K562 (cell line): ENCODE measurements around the gene TACC3. TPM values are rescaled to one million over a fixed set of nuclear protein-coding genes. Genes with fewer than 3 reads are reported as not detected.

Experiments used
- BACH1 ChIP-seq: fragments of 200-800 bp; sonication (Bioruptor generic); IDR thresholded peaks from 2 replicates; pipeline ENCODE4 v1.6.1; 2016; ENCODE audit warnings: missing genetic modification characterization, missing compliant biosample characterization
- BRD4 ChIP-seq: fragments of 200-600 bp; sonication (generic); IDR thresholded peaks from 2 replicates; pipeline ENCODE4 v1.6.1; 2017; ENCODE audit warnings: inconsistent platforms
- CTBP1 ChIP-seq: fragments of 450-650 bp; IDR thresholded peaks from 2 replicates; pipeline ENCODE4 v1.6.1; 2016; ENCODE audit warnings: borderline replicate concordance
- MTF1 ChIP-seq: fragments of 250-450 bp; sonication (Bioruptor Pico); IDR thresholded peaks from 2 replicates; pipeline ENCODE4 v1.9.0; 2021; ENCODE audit warnings: moderate library complexity, mild to moderate bottlenecking, inconsistent platforms, borderline replicate concordance
- NFIC ChIP-seq: fragments of 450-650 bp; IDR thresholded peaks from 2 replicates; pipeline ENCODE4 v1.6.1; 2017; ENCODE audit warnings: mild to moderate bottlenecking, inconsistent platforms
- SAFB2 ChIP-seq: fragments of 200-400 bp; formaldehyde crosslinking; IDR thresholded peaks from 2 replicates; pipeline ENCODE4 v1.6.1; 2018; ENCODE audit warnings: borderline replicate concordance, low read length, low read depth, moderate library complexity; ENCODE audit not compliant: severe bottlenecking
- ZSCAN32 ChIP-seq: fragments of 450-650 bp; formaldehyde crosslinking; IDR thresholded peaks from 2 replicates; pipeline ENCODE4 v1.4.0; 2020; ENCODE audit warnings: mild to moderate bottlenecking, moderate library complexity
- polyA plus RNA-seq, 8 experiments: library from polyadenylated mRNA; depleted of rRNA in 4 of 8; stranded (reverse) in 5 of 8; unstranded in 3 of 8; fragments of >200 nt; fragmentation: Nextera tagmentation in 2 of 8; fragmentation: Illumina TruSeq in 1 of 8; extraction: Ambion mirVana in 2 of 8; extraction: Trizol in 1 of 8; gene quantifications; 2 replicates each; pipeline versions ENCODE4 v1.2.1 to v1.2.3, GENCODE V29; 2011 to 2014; ENCODE audit warnings: inconsistent platforms in 1 of 8, missing spikeins in 1 of 8
- total RNA-seq, 7 experiments: library from RNA; depleted of rRNA in 6 of 7; stranded (reverse); fragments of >200 nt in 6 of 7; fragmentation: Illumina TruSeq in 2 of 7; extraction: Trizol in 2 of 7; gene quantifications; 2 replicates each; pipeline versions ENCODE4 v1.2.1 to v1.2.3, GENCODE V29; 2011 to 2021; ENCODE audit warnings: low replicate concordance in 1 of 7
- TF ChIP-seq, protein P1 (sequence below), 3 experiments: IDR thresholded peaks in 2 of 3; conservative IDR thresholded peaks in 1 of 3; 2 replicates each; pipeline ENCODE4 v1.5.1; 2011 to 2012; ENCODE audit warnings: low read length in 3 of 3, mild to moderate bottlenecking in 3 of 3, control low read depth in 2 of 3, improper control_type of control experiment in 1 of 3, inconsistent platforms in 1 of 3, low read depth in 1 of 3, mixed read lengths in 1 of 3, moderate library complexity in 1 of 3; ENCODE audit not compliant: insufficient read depth in 2 of 3
- TF ChIP-seq, protein P2 (sequence below): sonication (generic); formaldehyde crosslinking; IDR thresholded peaks from 2 replicates; pipeline ENCODE4 v1.4.0; 2020; ENCODE audit warnings: mild to moderate bottlenecking, missing genetic modification reagents
- TF ChIP-seq, protein P3 (sequence below): fragments of 450-650 bp; formaldehyde crosslinking; IDR thresholded peaks from 2 replicates; pipeline ENCODE4 v1.4.0; 2020; ENCODE audit warnings: mild to moderate bottlenecking, moderate library complexity
- TF ChIP-seq, protein P4 (sequence below): IDR thresholded peaks from 2 replicates; pipeline ENCODE4 v1.6.1; 2011; ENCODE audit warnings: borderline replicate concordance, low read depth, mild to moderate bottlenecking, moderate library complexity, low read length; ENCODE audit not compliant: insufficient read depth, poor library complexity, severe bottlenecking
- TF ChIP-seq, protein P5 (sequence below), 3 experiments: fragments of 200-800 bp in 1 of 3; sonication (Bioruptor generic) in 1 of 3; sonication (generic) in 1 of 3; formaldehyde crosslinking in 1 of 3; IDR thresholded peaks; 2 replicates each; pipeline versions ENCODE4 v1.6.1 to v1.8.0; 2016 to 2022; ENCODE audit warnings: mild to moderate bottlenecking in 2 of 3, missing compliant biosample characterization in 2 of 3, missing genetic modification characterization in 2 of 3, missing genetic modification reagents in 1 of 3

TACC3 gene
- total and polyA plus RNA-seq, 9 of the 15 experiments (the other 6 are each of a cell fraction or from before 2014, with no cell fraction given), result 1.9 to 122 (median 55.6) TPM

DNA sequence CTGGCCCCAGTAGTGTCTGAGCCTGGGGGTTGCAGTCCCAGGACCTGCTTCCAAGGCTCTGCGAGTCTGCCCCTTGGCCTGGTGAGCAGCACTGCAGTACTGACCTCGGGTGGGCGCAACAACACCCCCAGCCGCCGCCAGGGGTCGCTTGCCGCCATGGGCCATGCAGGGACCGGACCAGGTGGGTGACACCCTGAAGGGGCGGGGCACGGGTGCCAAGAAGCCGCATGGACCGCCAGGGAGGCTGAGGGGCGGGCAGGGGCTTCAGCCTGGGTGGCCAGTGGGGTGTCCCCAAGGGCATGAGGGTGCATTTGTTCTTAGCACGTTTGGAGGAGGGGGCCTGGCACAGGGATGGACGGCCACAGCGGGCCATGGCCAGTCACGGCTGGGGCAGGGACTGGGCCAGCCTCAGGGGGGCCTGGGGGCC, 25.0 kb downstream of the TACC3 start (continued):
- TF ChIP-seq, protein P1, sequence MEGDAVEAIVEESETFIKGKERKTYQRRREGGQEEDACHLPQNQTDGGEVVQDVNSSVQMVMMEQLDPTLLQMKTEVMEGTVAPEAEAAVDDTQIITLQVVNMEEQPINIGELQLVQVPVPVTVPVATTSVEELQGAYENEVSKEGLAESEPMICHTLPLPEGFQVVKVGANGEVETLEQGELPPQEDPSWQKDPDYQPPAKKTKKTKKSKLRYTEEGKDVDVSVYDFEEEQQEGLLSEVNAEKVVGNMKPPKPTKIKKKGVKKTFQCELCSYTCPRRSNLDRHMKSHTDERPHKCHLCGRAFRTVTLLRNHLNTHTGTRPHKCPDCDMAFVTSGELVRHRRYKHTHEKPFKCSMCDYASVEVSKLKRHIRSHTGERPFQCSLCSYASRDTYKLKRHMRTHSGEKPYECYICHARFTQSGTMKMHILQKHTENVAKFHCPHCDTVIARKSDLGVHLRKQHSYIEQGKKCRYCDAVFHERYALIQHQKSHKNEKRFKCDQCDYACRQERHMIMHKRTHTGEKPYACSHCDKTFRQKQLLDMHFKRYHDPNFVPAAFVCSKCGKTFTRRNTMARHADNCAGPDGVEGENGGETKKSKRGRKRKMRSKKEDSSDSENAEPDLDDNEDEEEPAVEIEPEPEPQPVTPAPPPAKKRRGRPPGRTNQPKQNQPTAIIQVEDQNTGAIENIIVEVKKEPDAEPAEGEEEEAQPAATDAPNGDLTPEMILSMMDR (IDR thresholded peaks at IDR 0.05 in 2 of 3, conservative IDR thresholded peaks at IDR 0.05 in 1 of 3; ENCODE audit: insufficient read depth in 2 of 3, low read depth in 1 of 3, low read length in 3 of 3), result peak; percentile 89 to 99 (median 94)
- TF ChIP-seq BACH1 (tag) (no peak), CTBP1 (peak; percentile 38; the same call in 1 of the 2 replicates), MTF1 (no peak), BRD4 (no peak), NFIC (no peak), SAFB2 (no peak), ZSCAN32 (CRISPR knock-in tag) (no peak)
- TF ChIP-seq, protein P2, sequence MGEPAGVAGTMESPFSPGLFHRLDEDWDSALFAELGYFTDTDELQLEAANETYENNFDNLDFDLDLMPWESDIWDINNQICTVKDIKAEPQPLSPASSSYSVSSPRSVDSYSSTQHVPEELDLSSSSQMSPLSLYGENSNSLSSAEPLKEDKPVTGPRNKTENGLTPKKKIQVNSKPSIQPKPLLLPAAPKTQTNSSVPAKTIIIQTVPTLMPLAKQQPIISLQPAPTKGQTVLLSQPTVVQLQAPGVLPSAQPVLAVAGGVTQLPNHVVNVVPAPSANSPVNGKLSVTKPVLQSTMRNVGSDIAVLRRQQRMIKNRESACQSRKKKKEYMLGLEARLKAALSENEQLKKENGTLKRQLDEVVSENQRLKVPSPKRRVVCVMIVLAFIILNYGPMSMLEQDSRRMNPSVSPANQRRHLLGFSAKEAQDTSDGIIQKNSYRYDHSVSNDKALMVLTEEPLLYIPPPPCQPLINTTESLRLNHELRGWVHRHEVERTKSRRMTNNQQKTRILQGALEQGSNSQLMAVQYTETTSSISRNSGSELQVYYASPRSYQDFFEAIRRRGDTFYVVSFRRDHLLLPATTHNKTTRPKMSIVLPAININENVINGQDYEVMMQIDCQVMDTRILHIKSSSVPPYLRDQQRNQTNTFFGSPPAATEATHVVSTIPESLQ, result no peak
- TF ChIP-seq, protein P3, sequence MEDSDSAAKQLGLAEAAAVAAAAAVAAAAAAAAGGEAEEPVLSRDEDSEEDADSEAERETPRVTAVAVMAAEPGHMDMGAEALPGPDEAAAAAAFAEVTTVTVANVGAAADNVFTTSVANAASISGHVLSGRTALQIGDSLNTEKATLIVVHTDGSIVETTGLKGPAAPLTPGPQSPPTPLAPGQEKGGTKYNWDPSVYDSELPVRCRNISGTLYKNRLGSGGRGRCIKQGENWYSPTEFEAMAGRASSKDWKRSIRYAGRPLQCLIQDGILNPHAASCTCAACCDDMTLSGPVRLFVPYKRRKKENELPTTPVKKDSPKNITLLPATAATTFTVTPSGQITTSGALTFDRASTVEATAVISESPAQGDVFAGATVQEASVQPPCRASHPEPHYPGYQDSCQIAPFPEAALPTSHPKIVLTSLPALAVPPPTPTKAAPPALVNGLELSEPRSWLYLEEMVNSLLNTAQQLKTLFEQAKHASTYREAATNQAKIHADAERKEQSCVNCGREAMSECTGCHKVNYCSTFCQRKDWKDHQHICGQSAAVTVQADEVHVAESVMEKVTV (CRISPR knock-in tag), result 0 out of 2 replicates have a peak, but pooled peaks have one; percentile 19
- TF ChIP-seq, protein P4, sequence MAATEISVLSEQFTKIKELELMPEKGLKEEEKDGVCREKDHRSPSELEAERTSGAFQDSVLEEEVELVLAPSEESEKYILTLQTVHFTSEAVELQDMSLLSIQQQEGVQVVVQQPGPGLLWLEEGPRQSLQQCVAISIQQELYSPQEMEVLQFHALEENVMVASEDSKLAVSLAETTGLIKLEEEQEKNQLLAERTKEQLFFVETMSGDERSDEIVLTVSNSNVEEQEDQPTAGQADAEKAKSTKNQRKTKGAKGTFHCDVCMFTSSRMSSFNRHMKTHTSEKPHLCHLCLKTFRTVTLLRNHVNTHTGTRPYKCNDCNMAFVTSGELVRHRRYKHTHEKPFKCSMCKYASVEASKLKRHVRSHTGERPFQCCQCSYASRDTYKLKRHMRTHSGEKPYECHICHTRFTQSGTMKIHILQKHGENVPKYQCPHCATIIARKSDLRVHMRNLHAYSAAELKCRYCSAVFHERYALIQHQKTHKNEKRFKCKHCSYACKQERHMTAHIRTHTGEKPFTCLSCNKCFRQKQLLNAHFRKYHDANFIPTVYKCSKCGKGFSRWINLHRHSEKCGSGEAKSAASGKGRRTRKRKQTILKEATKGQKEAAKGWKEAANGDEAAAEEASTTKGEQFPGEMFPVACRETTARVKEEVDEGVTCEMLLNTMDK, result peak; percentile 92
- TF ChIP-seq, protein P5, sequence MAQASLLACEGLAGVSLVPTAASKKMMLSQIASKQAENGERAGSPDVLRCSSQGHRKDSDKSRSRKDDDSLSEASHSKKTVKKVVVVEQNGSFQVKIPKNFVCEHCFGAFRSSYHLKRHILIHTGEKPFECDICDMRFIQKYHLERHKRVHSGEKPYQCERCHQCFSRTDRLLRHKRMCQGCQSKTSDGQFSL (CRISPR knock-in tag; IDR thresholded peaks at IDR 0.05), result peak; percentile 43; the same call in 1 of the 2 replicates
- TF ChIP-seq, protein P5 (tag; IDR thresholded peaks at IDR 0.05), result no peak
